Measurements from ENCODE around the gene FAM168B.

FAM168B gene

DNA sequence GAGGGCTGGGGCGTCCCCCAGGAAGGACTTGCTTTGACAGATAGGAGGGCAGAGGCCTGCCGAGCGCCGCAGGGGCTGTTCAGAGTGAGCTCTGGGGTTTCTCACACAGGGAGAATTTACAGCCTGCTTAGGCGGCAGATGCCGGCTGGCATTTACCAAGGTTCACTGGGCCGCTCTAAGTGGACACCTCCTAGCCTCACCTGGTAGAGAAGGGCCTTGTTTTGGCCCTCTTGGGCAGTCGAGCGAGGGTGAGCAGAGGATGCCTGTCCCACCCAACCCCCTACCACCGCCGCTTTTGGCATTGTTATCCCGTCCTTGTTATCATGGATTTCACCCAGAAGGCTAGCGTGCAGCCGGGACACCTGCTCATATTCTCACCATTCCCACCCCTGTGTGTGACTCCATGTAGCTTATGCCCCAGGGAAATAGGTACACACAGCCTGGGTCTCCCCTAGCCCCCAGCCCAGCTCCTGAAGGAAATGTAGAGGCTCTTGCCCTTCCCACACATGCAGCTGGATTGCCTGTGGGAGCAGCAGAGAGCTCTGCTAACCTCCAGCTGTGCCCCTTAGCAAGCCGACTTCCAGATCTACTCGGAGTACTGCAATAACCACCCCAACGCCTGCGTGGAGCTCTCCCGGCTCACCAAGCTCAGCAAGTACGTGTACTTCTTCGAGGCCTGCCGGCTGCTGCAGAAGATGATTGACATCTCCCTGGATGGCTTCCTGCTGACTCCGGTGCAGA is 52.4 kb downstream of the FAM168B start:
- H3K9me3 Mint-ChIP-seq = no peaks in the 10 kb centered on the region
- H3K27ac Mint-ChIP-seq = peak overlapping the region in 1 of 2 donors; percentile 83
- peak in 1 of 2 donors; percentile 38 for DNase-seq

DNA sequence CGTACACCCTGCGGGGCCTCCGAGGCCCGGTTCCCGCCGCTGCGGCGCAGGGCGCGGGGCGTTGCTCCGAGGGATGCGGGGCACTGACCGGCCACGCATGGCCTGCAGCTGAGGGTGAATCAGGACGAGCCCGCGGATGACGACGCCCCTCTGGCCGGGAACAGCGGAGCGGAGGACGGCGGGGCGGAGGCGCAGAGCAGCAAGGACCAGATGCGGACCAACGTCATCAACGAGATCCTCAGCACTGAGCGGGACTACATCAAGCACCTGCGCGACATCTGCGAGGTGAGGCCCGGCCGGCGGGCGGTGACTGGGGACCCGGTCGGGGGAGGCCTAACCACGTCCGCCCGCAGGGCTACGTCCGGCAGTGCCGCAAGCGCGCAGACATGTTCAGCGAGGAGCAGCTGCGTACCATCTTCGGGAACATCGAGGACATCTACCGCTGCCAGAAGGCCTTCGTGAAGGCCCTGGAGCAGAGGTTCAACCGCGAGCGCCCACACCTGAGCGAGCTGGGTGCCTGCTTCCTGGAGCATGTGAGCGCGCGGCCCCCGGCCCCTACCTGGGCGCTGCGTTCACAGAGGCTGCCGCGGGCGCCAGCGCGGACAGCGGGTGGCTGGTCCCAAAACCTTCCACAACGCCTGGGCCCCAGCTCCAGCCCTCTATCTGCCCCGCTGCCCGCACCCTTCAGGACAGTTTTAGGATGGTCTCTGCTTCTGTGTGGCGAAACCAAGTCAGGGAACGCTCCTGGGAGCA is 53.2 kb downstream of the FAM168B start:
- Mint-ChIP-seq H3K27me3 (no peaks in the 10 kb centered on the region), H3K27ac (peak overlapping the region; percentile 25 to 59), H3K4me3 (peak overlapping the region; percentile 67 to 85), H3K4me1 (peaks cover 60% of the 10 kb centered on the region), H3K9me3 (no peaks in the 10 kb centered on the region)
- ATAC-seq (peak; percentile 73), DNase-seq (peak; percentile 48 to 70)

More for the DNA sequence above, 52.4 kb downstream of the FAM168B start:
- peak; percentile 39 for ATAC-seq
- peak overlapping the region; percentile 67 to 85 for H3K4me3 Mint-ChIP-seq
- H3K27me3 Mint-ChIP-seq = no peaks in the 10 kb centered on the region
- H3K4me1 Mint-ChIP-seq = peaks cover 54% of the 10 kb centered on the region

DNA sequence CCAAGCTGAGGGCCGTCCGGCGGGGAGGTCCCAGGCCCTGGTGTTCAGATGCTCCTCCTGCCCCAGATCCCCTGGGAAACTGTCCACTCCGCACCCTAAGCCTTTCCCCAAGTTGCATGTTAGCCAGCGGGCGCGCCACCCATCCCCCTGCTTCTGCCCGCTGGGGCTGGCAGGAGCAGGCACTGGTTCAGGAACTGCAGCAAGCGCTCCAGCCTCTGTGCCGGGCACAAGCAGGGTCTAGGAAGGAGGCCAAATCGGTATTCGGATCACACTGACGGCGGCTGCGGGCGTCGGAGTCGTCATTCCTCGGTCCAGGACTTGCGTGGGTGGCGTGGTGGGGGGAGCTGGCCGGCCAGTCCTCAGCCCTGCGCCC is 53.7 kb downstream of the FAM168B start:
- DNase-seq = no peak
- Mint-ChIP-seq H3K27ac (no peak overlapping the region), H3K4me1 (peaks cover 60% of the 10 kb centered on the region), H3K9me3 (no peaks in the 10 kb centered on the region), H3K4me3 (peak overlapping the region in 1 of 2 donors; percentile 85), H3K27me3 (no peaks in the 10 kb centered on the region)
- no peak for ATAC-seq

DNA sequence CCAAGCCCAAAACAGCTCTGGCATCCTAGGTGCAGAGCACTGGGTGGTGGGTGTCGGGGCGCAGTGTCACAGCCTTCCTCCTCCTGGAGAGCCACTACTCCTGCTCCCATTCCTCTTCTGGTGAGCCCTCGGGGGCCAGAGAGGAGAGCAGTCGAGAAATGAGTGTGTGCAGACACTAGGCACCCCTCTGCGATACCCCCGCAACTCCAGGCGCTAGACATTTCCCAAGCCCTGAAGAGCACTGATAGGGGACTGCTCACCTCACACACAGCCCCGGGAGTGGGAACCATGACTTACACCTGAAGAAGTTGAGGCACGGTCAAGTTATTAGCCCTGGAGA is 54.2 kb downstream of the FAM168B start:
- Mint-ChIP-seq H3K4me3 (peak overlapping the region; percentile 19 to 85), H3K9me3 (no peaks in the 10 kb centered on the region), H3K27me3 (peaks cover 4% of the 10 kb centered on the region), H3K27ac (no peak overlapping the region), H3K4me1 (peaks cover 63% of the 10 kb centered on the region)
- ATAC-seq = no peak
- no peak for DNase-seq

DNA sequence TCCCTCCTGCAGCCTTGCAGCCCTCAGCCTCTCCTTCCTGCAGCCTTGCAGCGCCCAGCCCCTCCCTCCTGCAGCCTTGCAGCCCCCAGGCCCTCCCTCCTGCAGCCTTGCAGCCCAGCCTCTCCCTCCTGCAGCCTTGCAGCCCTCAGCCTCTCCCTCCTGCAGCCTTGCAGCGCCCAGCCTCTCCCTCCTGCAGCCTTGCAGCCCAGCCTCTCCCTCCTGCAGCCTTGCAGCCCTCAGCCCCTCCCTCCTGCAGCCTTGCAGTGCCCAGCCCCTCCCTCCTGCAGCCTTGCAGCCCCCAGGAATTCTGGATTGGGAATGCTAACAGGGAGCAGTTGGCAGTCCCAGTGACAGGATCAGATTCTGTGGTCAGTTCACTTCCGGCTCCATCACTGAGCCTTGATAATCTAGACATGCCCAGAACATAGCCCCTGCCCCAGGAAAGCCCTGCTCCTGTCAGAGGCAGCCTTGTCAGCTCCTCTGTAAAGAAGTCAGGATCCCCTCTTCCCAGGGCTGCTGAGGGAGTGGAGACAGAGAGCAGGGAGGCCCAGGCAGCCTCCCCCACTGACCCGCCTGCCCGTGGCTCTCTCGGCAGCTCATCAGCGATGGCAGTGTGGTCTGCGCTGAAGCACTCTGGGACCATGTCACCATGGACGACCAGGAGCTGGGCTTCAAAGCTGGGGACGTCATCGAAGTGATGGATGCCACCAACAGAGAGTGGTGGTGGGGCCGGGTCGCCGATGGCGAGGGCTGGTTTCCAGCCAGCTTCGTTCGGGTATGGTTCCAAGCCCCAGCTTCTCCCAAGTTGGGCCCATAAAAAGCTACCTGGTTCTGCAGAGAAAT is 54.8 kb downstream of the FAM168B start:
- Mint-ChIP-seq H3K9me3 (no peaks in the 10 kb centered on the region), H3K4me3 (no peak overlapping the region), H3K27me3 (peaks cover 10% of the 10 kb centered on the region), H3K4me1 (peaks cover 63% of the 10 kb centered on the region), H3K27ac (no peak overlapping the region)
- DNase-seq (no peak), ATAC-seq (no peak)

DNA sequence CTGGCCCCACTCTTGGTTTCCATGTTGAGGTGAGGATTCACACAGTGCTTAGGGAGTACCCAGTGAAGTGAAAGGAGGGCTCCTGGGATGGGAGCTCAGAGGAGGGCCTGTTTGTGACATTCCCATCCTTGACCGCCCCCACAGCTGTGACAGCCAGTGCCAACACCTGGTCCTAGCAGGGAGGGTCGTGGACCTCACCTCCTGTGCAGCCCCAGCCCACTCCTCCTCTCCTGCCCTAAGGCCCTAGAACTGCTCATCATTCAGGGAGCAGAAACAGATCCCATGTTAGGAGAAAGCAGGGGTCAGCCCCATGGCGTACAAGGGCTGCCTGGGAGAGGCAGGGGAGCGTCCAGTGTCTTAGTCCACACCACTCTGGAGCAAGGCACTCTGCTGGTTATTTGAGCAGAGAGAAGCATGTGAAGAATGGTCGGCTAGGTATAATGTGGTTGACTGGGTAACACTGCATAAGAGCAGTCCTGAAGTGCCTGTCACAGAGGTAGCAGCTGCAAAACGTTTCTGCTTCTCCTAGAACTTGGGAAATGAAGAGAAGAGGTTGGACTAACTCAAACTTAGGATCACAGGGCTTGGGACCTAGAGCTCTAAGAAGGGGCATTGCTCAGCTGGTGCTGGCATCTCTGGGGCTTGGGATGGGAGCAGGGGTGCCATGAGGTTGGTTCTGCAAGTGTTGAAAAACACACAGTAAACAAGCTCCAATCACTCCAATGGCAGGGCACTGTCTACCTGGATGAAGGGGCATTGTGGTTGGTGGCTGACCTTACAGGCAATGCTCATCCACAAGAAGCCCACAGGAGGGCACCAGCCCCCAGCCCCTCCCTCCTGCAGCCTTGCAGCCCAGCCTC is 55.6 kb downstream of the FAM168B start:
- no peak for ATAC-seq
- no peak overlapping the region for H3K4me3 Mint-ChIP-seq
- H3K4me1 Mint-ChIP-seq = peaks cover 67% of the 10 kb centered on the region
- H3K27ac Mint-ChIP-seq = no peak overlapping the region
- DNase-seq = no peak
- H3K27me3 Mint-ChIP-seq = peaks cover 19% of the 10 kb centered on the region
- no peaks in the 10 kb centered on the region for H3K9me3 Mint-ChIP-seq

DNA sequence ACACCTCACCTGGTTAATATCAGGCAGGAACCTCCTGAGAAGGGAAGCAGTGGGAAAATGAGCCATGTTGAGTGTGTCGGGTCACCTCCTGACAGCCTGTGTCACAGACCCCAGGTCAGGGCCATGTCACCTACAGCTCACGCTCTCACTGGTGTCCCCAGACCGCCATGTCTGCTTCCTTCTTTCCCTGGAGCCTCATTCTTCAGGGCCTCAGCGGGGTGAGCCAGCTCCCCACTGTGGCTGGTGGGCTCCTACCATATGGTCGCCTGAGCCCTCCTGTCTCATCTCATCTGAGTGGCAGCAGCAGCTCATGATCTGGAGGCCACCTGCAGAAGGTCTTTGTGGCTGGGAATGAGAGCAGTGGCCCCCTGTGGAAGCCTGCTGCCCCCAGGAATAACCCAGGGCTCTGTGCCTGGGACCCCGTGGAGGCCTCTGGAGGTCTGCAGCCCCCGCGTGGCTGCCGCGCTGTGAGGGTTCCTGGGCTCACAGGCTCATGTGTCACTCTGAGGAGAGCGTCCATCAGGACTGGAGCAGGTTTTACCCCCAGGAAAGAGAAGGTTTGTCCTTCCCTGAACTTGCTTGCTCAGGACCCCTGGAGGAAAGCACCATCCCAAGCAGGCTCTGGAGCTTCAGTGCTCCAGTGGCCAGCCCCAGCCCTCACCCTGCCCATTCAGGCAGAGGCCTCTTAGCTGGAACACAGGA is 56.4 kb downstream of the FAM168B start:
- Mint-ChIP-seq H3K9me3 (no peaks in the 10 kb centered on the region), H3K4me1 (peaks cover 65% of the 10 kb centered on the region), H3K27ac (no peak overlapping the region), H3K4me3 (no peak overlapping the region), H3K27me3 (peaks cover 23% of the 10 kb centered on the region)
- ATAC-seq (no peak), DNase-seq (no peak)

DNA sequence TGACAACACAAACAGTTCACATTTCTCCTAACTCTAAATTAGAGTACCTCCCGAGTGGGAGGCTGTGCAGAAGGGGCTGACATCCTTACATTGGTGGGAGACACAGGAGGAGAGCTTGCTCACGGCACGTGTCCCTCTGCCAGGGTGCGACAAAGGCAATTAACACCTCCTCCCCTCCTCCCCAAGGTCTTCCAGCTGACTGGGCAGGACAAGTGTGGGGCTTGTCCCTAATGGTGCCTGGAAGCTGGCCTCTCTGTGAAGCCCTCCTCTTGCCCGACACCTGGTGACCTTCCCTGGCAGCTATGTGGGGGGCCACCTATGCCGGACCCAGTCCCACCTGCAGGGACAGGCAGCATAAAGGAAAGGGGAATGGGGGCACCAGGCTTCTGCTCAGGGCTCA is 57.0 kb downstream of the FAM168B start:
- Mint-ChIP-seq H3K4me3 (peak overlapping the region; percentile 22 to 83), H3K9me3 (no peaks in the 10 kb centered on the region), H3K4me1 (peaks cover 59% of the 10 kb centered on the region), H3K27me3 (peaks cover 23% of the 10 kb centered on the region), H3K27ac (no peak overlapping the region)
- no peak for ATAC-seq
- no peak for DNase-seq

DNA sequence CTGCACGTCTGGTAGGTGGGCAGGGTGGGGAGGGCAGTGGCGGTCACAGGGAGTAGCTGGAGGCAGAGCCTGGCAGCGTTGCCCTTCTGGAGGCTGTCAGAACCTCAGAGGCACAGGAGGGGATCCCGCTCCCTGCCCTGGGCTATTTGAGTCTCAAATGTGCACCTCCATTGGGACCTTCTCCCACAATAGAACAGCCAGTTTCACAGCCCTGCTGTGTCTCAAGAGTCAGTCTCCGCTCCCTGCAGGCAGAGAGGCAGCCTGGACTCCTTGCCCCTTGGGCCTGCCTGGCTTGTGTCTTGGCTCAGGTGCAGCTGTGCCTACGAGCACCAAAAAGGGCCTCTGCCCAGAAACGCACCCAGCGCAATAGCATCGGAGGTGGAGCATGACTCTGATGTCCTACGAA is 57.4 kb downstream of the FAM168B start:
- DNase-seq (no peak), ATAC-seq (no peak)
- Mint-ChIP-seq H3K27me3 (peaks cover 23% of the 10 kb centered on the region), H3K4me1 (peaks cover 54% of the 10 kb centered on the region), H3K27ac (no peak overlapping the region), H3K4me3 (peak overlapping the region; percentile 73 to 83), H3K9me3 (no peaks in the 10 kb centered on the region)

DNA sequence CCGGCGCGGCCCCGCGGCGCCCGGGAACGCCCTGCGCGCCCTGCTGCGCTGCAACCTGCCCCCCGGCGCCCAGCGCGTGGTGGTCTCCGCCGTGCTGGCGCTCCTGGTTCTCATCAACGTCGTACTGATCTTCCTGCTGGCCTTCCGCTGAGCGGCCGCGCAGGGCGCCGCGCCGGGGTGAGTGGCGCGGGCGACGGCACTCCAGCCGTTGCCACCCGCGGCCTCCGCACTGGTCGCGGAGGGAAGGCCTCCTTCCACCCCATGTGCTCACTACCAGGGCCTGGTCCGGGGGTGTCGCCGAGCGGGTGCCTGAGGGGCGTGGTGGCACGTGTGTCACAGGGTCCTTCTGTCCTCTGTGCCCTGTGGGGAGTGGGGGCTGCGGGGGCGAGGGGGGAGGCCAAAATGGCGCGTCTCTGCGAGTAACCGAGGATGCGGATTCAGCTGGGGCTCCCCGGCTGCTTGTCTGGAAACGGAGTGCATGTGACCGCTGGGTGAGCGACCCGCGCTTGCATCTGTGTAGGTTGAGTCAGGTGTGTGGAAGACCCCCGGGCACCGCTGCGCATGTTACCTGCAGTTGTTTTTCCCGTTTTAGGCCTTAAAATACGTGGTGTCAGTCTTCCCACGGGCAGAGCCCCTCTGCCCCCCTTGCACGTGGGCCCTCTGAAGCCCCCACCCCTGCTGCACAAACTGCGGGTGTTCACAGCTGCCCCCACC is 58.0 kb downstream of the FAM168B start:
- Mint-ChIP-seq H3K27me3 (peaks cover 23% of the 10 kb centered on the region), H3K9me3 (no peaks in the 10 kb centered on the region), H3K4me1 (peaks cover 54% of the 10 kb centered on the region), H3K4me3 (peak overlapping the region; percentile 73 to 83), H3K27ac (peak overlapping the region in 1 of 2 donors; percentile 59)
- DNase-seq (no peak), ATAC-seq (peak; percentile 41)

DNA sequence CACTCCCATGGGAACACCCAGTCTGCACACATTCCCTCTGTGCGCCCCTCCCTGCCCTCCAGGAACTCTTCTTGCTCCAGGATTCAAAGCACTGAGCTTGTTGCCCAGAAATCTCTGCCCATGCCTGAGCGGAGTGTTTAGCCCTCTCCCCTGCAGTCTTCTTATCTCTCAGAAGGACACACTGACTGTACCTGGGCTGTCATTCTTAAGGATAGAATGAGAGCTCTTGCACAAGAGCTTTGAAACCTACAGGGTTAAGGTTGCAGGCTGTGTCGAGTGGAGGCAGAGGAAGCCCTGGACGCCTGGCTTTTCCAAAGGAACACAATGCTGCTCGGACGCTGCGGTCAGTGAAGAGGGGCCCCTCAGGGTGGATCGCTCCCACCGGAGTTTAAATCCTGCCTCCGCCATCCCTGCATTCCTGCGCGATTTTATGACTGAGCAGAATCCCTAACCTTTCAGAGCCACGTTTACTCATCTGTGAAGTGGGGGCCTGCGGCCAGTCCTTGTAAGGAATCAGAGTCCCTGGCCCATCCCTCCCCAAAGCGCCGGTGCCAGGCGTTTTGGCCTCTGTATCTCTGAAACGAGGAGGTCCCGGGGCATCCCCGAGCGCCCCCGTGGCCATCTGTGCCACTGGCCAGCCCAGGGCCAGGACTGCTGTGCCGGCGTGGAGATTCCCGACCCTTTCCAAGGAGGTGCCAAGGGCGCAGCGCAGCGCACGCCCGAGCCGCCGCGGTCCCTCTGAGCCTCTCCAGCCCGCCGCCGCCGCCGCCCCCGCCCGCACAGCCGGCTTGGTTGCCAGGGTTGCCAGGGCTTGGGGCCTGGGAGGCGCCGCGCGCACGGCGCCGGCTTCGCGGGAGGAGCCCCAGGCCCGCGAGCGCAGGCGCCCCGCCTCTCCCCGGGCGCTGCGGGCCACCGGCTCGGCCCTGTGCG is 58.9 kb downstream of the FAM168B start:
- Mint-ChIP-seq H3K4me3 (peak overlapping the region; percentile 55 to 69), H3K4me1 (peaks cover 47% of the 10 kb centered on the region), H3K27ac (no peak overlapping the region), H3K9me3 (no peaks in the 10 kb centered on the region), H3K27me3 (peaks cover 23% of the 10 kb centered on the region)
- no peak for DNase-seq
- peak; percentile 64 for ATAC-seq

DNA sequence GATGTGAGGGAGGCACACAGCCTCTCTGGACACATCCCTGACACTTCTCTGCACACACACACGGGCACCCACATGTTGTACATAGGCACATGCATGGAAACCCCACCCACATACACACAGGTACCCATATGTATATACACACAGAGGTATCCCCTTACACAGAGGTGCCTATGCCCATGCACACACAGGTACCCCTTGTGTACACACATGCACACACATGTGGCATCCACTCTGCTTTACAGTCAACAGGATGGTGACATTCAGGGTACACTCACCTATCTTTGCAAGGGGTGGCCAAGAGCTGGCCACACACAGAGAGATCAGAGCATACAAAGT is 59.5 kb downstream of the FAM168B start:
- ATAC-seq = no peak
- DNase-seq = no peak
- Mint-ChIP-seq H3K4me3 (no peak overlapping the region), H3K27me3 (peaks cover 23% of the 10 kb centered on the region), H3K4me1 (peaks cover 42% of the 10 kb centered on the region), H3K9me3 (no peaks in the 10 kb centered on the region), H3K27ac (no peak overlapping the region)

DNA sequence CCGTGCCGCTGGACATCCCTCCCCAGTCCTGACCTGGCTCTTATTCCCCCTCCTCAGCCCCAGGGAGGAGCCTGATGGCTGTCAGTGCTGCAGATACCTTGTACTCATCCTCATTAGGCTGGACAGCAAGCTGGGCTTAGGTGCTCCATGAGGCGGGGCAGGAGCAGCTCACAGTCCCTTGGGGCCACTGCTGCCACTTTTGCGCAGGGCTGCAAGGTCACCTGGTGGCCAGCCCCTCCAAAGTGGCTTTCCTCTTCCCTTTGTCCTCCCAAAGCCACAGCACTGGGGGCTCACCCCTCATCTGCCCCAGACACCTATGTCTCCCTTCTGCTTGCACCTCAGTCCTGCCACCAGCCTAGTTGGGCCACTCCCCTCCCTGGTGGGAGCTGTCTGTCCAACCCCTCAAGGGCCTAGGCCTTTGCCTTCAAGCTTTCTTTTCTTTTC is 60.8 kb downstream of the FAM168B start:
- H3K27ac Mint-ChIP-seq = no peak overlapping the region
- peaks cover 42% of the 10 kb centered on the region for H3K4me1 Mint-ChIP-seq
- ATAC-seq (no peak), DNase-seq (no peak)
- peaks cover 23% of the 10 kb centered on the region for H3K27me3 Mint-ChIP-seq
- no peak overlapping the region for H3K4me3 Mint-ChIP-seq
- H3K9me3 Mint-ChIP-seq = peaks cover 0 to 5% of the 10 kb centered on the region in 2 donors
